NT2/D1 (cell line): Measurements from ENCODE around the gene TSSC4.

Experiments used
- YY1 ChIP-seq: IDR thresholded peaks from 2 replicates; pipeline ENCODE4 v1.6.1; 2011; ENCODE audit not compliant: insufficient read length, insufficient read depth
- ZNF274 ChIP-seq: IDR thresholded peaks from 2 replicates; pipeline ENCODE4 v1.6.1; 2011; ENCODE audit warnings: mild to moderate bottlenecking, low read depth, low read length

- no peak for TF ChIP-seq ZNF274
- TF ChIP-seq YY1: no peak
Measured at GRCh38 chr11:2435288-2436012, 34.9 kb downstream of the TSSC4 start.
